ES-I3 (cell line): Measurements from ENCODE around the gene FDPS.

ENCODE experiments used
- H3K36me3 ChIP-seq: 2 replicates; pipeline ENCODE4 v1.6.1; 2013; ENCODE audit warnings: mild to moderate bottlenecking, low read length, control low read depth, moderate library complexity; ENCODE audit not compliant: insufficient read depth
- H3K4me1 ChIP-seq: 2 replicates; pipeline ENCODE4 v1.6.1; 2013; ENCODE audit warnings: mild to moderate bottlenecking, control low read depth, low read length; ENCODE audit not compliant: insufficient read depth
- H3K9ac ChIP-seq: 2 replicates; pipeline ENCODE4 v1.6.1; 2013; ENCODE audit warnings: low read depth, mild to moderate bottlenecking, low read length, moderate library complexity
- H3K9me3 ChIP-seq: 2 replicates; pipeline ENCODE4 v1.6.1; 2013; ENCODE audit warnings: mild to moderate bottlenecking, low read length, moderate library complexity; ENCODE audit not compliant: control insufficient read depth, insufficient read depth

The FDPS gene

GRCh38 chr1:155308493-155309422 is at the start of gene FDPS:
Gene FDPS, plus strand, starts transcription at chr1:155308866. Its CDS starts 924 bp downstream, at chr1:155309790.
- no peaks in the 10 kb centered on the region; the same call in 1 of the 2 replicates for H3K4me1 ChIP-seq
- H3K9me3 ChIP-seq, result no peaks in the 10 kb centered on the region
- peak within 1 kb of the TSS; percentile 80 for H3K9ac ChIP-seq
- H3K36me3 ChIP-seq, result no peaks in the 10 kb centered on the region; the same call in 1 of the 2 replicates

GRCh38 chr1:155260276-155260675 is 48.4 kb upstream of the FDPS start:
- H3K9me3 ChIP-seq, result no peaks in the 10 kb centered on the region
- H3K36me3 ChIP-seq, result peaks cover 18% of the 10 kb centered on the region
- H3K4me1 ChIP-seq, result peaks cover 6% of the 10 kb centered on the region; the same call in 1 of the 2 replicates
- no peak overlapping the region for H3K9ac ChIP-seq

GRCh38 chr1:155261493-155261851 is 47.2 kb upstream of the FDPS start:
- Histone ChIP-seq H3K9me3 (no peaks in the 10 kb centered on the region), H3K4me1 (peaks cover 6% of the 10 kb centered on the region; the same call in 1 of the 2 replicates), H3K36me3 (peaks cover 28% of the 10 kb centered on the region), H3K9ac (peak overlapping the region; percentile 66)

GRCh38 chr1:155261852-155262673 is 46.6 kb upstream of the FDPS start, which contains the start of gene SCAMP3:
Gene SCAMP3, minus strand, starts transcription at chr1:155262360. Its CDS starts 209 bp downstream, at chr1:155262151.
- H3K9me3 ChIP-seq, result no peaks in the 10 kb centered on the region
- peaks cover 29% of the 10 kb centered on the region for H3K36me3 ChIP-seq
- peak within 1 kb of the TSS; percentile 66 for H3K9ac ChIP-seq
- H3K4me1 ChIP-seq, result peaks cover 6% of the 10 kb centered on the region; the same call in 1 of the 2 replicates

- no peak overlapping the region for H3K9ac ChIP-seq
- no peaks in the 10 kb centered on the region for H3K9me3 ChIP-seq
- peaks cover 37% of the 10 kb centered on the region for H3K36me3 ChIP-seq
- H3K4me1 ChIP-seq, result peaks cover 6% of the 10 kb centered on the region; the same call in 1 of the 2 replicates
These were observed 45.6 kb upstream of the FDPS start for GRCh38 chr1:155263067-155263466.

GRCh38 chr1:155266553-155266952 is 42.1 kb upstream of the FDPS start:
- Histone ChIP-seq H3K36me3 (peaks cover 59% of the 10 kb centered on the region), H3K9ac (no peak overlapping the region), H3K4me1 (no peaks in the 10 kb centered on the region; the same call in 1 of the 2 replicates), H3K9me3 (no peaks in the 10 kb centered on the region)

GRCh38 chr1:155267373-155267772 is 41.3 kb upstream of the FDPS start:
- Histone ChIP-seq H3K4me1 (no peaks in the 10 kb centered on the region), H3K9ac (no peak overlapping the region), H3K36me3 (peaks cover 62% of the 10 kb centered on the region), H3K9me3 (no peaks in the 10 kb centered on the region)

GRCh38 chr1:155268630-155269029 is 40.0 kb upstream of the FDPS start:
- Histone ChIP-seq H3K9me3 (no peaks in the 10 kb centered on the region), H3K4me1 (no peaks in the 10 kb centered on the region), H3K9ac (no peak overlapping the region), H3K36me3 (peaks cover 61% of the 10 kb centered on the region)

GRCh38 chr1:155269381-155269780 is 39.3 kb upstream of the FDPS start:
- Histone ChIP-seq H3K9ac (no peak overlapping the region), H3K9me3 (no peaks in the 10 kb centered on the region), H3K36me3 (peaks cover 53% of the 10 kb centered on the region), H3K4me1 (no peaks in the 10 kb centered on the region)

- peaks cover 29% of the 10 kb centered on the region for H3K36me3 ChIP-seq
- peak overlapping the region; percentile 52 for H3K9ac ChIP-seq
These were observed 36.0 kb upstream of the FDPS start for GRCh38 chr1:155272466-155273342.

GRCh38 chr1:155273343-155274245 is 35.1 kb upstream of the FDPS start, which contains the start of gene CLK2:
Gene CLK2, minus strand, starts transcription at chr1:155273504. Its CDS starts 2,527 bp downstream, at chr1:155270977.
- Histone ChIP-seq H3K9ac (peak within 1 kb of the TSS; percentile 52), H3K4me1 (peaks cover 1% of the 10 kb centered on the region), H3K36me3 (peaks cover 20% of the 10 kb centered on the region), H3K9me3 (no peaks in the 10 kb centered on the region)

More at GRCh38 chr1:155272466-155273342, 36.0 kb upstream of the FDPS start:
- no peaks in the 10 kb centered on the region for H3K4me1 ChIP-seq
- H3K9me3 ChIP-seq, result no peaks in the 10 kb centered on the region

GRCh38 chr1:155277070-155277901 is 31.4 kb upstream of the FDPS start, which contains the start of gene HCN3:
Gene HCN3, plus strand, starts transcription at chr1:155277463. Its CDS starts 128 bp downstream, at chr1:155277591.
- Histone ChIP-seq H3K36me3 (no peaks in the 10 kb centered on the region), H3K9ac (peak within 1 kb of the TSS; percentile 74; the same call in 1 of the 2 replicates)

More at GRCh38 chr1:155277070-155277901, 31.4 kb upstream of the FDPS start, which contains the start of gene HCN3:
- Histone ChIP-seq H3K9me3 (no peaks in the 10 kb centered on the region), H3K4me1 (peaks cover 11% of the 10 kb centered on the region)
